Measurements from ENCODE around the gene KLLN. TPM values are rescaled to one million over a fixed set of nuclear protein-coding genes. Genes with fewer than 3 reads are reported as not detected.

Gene KLLN
- total and polyA plus RNA-seq, 9 of the 15 experiments (the other 6 are each of a cell fraction or from before 2014, with no cell fraction given), result 0.07 to 0.40 (median 0.25) TPM

- ATAC-seq (no peak), DNase-seq (ENCODE audit: extremely low read depth in 1 of 4, low spot score in 3 of 4) (no peak), FAIRE-seq (no peak)
- H2AFZ ChIP-seq (ENCODE audit: low read depth, low read length), result no peak overlapping the region
- BruUV-seq (replicated peaks), result no TSS peak
- H3K4me1 ChIP-seq (replicated peaks in 1 of 2; ENCODE audit: control insufficient read depth in 2 of 2, insufficient read depth in 2 of 2, low read length in 2 of 2), result no peaks in the 10 kb centered on the region
- in situ Hi-C loops (cut with MboI), result no loop called here
- no peaks in the 10 kb centered on the region for H3K9me1 ChIP-seq (ENCODE audit: control insufficient read depth, insufficient read depth, low read length)
- no peaks in the 10 kb centered on the region for H3K27me3 ChIP-seq (ENCODE audit: control insufficient read depth in 2 of 2, insufficient read depth in 2 of 2, low read length in 2 of 2)
- no peaks in the 10 kb centered on the region for H3K79me2 ChIP-seq (ENCODE audit: control insufficient read depth, insufficient read depth, low read length)
- no peak overlapping the region for H3K27ac ChIP-seq (ENCODE audit: extremely low read depth, low read depth, low read length)
- no peaks in the 10 kb centered on the region for H3K36me3 ChIP-seq (ENCODE audit: control insufficient read depth, insufficient read depth, low read length)
- CTCF ChIA-PET (ENCODE audit: low intra/inter-chr PET ratio), result no interaction called here
- H3K9ac ChIP-seq (ENCODE audit: insufficient read depth in 1 of 2, low read depth in 2 of 2, low read length in 2 of 2), result no peak overlapping the region
- H3K4me2 ChIP-seq (ENCODE audit: insufficient read depth, low read length), result no peak overlapping the region
- no peak overlapping the region for H3K4me3 ChIP-seq
- no peaks in the 10 kb centered on the region for H3K9me3 ChIP-seq (replicated peaks; ENCODE audit: control insufficient read depth, insufficient read depth, low read depth, low read length)
- TF ChIP-seq ZNF384 (IDR thresholded peaks at IDR 0.05; ENCODE audit: low read depth, low read length) (no peak), ZNF778 (CRISPR knock-in tag; IDR thresholded peaks at IDR 0.05) (no peak), ZNF274 (IDR thresholded peaks at IDR 0.05; ENCODE audit: borderline replicate concordance, low read depth, low read length) (no peak), BCOR (IDR thresholded peaks at IDR 0.05) (no peak), POLR2AphosphoS2 (IDR thresholded peaks at IDR 0.05; ENCODE audit: low read length) (no peak), FOXM1 (IDR thresholded peaks at IDR 0.05; ENCODE audit: low read depth) (no peak), FOXM1 (CRISPR knock-in tag; IDR thresholded peaks at IDR 0.05; ENCODE audit: low read depth) (no peak), BRF2 (IDR thresholded peaks at IDR 0.05; ENCODE audit: borderline replicate concordance, insufficient read depth, insufficient read length) (no peak), PRDM10 (IDR thresholded peaks at IDR 0.05; ENCODE audit: partially characterized antibody) (no peak), XRCC4 (IDR thresholded peaks at IDR 0.05; ENCODE audit: extremely low read depth, insufficient read depth, insufficient read length) (no peak), ARID3A (IDR thresholded peaks at IDR 0.05; ENCODE audit: borderline replicate concordance, low read depth, low read length) (no peak)
- intact Hi-C loops (cut with micrococcal nuclease), result no loop called here
- POLR2A ChIA-PET, result no interaction called here
- no peaks in the 10 kb centered on the region for H4K20me1 ChIP-seq (replicated peaks; ENCODE audit: control insufficient read depth, insufficient read depth, low read length)
Measured at GRCh38 chr10:87842776-87843497, 20.4 kb downstream of the KLLN start.
